ENCODE measurements around the gene TRPM8.
"Not testable (repeated sequence)": the region's sequence is repeated elsewhere in the genome, so short reads cannot be mapped to it uniquely, and the experiment has no call there.

TRPM8 gene

DNA sequence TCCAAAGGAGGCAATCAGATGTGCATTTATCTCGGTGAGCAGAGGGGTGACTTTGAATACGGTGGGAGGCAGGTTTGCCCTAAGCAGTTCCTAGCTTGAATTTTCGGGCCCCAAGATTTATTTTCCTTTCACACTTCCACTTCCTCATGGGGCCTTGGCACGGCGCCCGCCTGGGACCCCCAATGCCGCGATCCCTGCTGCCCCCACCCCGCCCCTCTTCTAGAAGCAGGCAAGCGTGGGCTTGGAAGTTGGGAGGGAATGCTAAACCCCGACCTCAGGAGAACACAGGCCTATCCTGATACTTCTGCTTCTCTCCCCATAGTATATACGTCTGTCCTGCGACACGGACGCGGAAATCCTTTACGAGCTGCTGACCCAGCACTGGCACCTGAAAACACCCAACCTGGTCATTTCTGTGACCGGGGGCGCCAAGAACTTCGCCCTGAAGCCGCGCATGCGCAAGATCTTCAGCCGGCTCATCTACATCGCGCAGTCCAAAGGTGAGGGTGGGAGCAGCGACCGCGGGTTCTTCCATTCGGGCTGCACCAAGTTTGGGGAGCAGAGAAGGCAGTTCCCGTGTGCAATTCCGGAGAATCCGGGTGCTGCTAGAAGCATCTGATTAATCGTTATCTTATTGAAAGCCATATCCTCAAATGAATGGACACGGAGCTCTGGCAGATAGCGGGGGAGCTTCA lies 21.6 kb downstream of the TRPM8 start:
- DNase-seq: peak; percentile 24

DNA sequence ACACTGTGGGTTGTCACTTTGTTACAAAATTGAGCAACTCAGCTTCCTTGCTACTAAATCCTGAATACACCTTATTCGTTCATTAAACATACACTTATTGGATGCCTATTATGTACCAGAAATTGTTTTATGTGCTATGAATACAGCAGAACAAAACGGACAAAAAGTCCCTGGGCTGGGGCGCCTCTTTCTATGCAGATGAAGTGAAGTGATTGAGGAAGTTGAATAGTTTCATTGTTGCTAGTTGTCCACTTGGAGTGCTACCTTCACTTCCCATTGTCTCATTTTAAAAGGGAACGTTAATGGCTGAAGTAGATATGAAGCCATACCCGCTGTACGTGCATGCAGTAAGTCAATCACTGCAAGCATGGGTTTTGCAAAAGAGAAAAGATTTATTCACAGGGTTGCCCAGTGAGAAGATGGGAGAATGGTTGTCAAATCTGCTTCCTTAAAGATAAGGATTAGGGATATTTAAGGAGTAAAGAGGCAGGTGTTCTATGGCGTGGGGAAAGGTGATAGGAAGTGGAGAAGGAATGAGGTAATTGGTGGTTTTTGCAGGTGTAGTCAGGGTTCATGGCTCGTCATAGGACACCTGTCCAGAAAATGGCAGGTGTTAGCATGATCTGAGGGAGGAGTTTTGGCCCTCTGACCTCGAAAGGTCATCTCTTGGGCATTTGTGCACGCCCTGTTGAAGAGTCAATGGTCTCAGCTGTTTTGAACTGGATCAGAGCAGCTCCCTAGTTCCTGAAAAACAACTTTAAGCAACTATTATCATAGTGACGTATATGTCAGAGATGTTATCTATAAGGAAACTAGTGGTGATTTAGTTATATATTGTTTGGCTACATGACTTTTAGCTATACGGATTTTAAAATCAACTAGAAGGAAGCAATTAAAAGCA lies 23.5 kb downstream of the TRPM8 start:
- no peak for DNase-seq

DNA sequence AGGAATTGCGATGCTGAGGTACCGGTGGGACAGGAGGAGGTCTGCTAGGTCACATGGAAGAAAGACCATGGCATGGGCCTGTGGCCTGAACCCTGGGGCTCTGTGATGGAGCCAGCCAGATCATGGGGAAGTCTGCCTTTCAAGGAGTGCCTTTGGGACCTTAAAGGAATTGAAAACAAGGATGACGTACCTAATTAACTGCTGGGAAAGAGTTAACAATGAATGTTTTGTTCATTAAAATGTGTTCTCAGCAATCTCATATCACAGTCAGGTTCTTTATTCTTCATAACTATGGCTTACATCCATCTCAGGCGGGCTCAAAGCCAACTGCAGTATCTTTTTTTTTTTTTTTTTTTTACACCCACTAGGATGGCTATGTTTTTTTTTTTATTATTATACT lies 25.6 kb downstream of the TRPM8 start:
- DNase-seq: no peak

DNA sequence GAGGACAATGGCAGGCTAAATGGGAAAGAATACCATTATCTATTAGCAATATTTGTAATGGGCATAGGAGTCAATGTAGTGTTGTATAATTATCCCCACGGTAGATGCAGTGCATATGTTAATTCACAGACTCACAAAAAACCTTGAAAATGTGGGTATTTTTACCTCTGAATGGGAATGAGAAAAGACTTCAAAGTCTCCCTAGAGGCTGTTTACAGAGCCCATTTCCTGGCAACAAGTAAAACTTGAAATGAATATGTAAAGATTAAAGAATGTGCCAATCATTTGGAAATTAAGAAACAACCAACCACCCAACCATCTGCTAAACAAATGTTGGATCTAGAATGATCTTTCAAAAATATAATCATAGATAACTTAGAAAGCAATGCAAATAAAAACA lies 27.1 kb downstream of the TRPM8 start:
- no peak for DNase-seq

DNA sequence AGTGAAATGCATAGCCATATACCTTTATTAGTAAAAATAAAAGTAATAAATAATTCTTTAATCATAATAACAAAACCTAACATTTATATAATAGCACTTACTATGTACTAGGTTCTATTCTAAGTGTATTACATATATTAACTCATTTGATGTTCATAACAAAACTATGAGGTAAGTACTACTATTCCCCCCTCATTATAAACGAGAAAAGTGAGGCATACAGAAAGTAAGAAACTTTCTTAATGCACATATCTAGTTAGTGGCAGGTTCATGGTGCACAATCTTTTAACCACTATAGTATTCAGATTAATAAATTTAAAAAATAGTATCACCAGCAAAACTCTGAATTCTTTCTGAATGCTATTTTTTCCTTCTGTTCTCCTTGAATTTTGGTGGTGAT lies 27.5 kb downstream of the TRPM8 start:
- no peak for DNase-seq

DNA sequence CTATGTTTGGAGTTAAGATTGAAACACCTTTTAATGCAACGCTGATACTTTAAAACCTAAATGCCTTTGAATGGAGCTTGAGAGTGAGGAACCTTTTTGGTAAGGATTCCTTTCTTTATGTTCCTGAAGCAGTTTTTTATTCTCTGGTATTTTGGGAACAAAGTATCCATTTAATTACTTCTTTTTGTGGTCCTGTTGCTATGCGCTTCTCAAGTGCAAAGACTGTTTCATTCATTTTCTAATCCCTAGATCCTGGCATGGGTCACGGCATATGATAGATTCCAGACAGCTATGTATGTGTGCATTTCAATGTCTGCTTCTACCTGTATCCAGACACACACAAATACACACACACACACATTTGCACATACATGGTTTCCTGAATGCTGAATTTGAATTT lies 28.0 kb downstream of the TRPM8 start:
- no peak for DNase-seq

DNA sequence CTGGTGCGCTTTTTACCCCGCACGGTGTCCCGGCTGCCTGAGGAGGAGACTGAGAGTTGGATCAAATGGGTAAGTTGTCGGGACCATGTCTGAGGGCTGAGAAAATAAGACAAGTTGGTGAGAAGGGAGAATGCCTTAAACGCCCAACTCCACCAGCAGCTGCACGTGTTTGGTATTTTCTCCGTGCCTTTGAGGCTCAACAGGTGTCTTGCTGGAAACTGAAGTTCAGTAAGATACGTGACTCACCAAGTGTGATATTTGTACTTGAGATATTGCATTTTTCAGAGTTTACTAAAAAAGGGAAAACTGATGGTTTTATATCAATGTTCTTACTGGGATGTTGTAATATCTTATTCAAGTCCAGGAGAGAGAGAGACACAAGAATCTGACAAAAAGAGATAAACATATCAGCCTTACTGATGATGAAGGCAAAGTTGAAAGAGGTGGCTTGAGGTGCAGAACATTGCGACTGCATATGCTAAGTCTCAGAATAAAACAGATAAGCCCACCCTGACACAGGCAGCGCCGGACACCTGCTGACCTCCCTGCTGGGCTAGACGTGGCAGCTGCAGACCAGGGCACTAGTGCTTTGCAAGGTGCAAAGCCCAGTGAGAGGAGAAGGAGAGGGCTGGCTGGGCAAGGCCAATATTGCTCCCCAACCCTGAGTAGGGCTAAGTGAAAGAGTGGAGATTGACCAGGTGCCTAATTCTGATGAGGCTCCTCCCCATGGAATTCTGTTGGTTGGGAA lies 33.1 kb downstream of the TRPM8 start:
- DNase-seq: no peak

DNA sequence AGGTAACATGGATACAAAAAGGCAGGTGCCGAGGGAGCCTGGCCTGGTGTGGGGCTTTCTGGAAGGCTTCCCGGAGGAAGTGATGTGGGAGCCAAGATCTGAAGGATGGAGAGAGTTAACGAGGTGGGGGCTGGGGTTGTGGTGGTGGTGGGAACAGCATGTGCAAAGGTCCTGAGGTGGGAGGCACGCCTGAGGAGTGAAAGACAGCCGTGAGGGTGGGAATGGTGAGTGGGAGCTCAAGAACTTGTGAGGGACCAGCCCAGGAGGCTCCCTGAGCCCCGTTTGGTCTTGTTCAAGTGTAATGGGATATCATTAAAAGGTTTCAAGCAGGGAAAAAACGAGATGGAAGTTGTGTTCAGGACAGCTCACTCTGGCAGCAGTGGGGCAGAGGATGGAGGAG lies 35.2 kb downstream of the TRPM8 start:
- DNase-seq: no peak

DNA sequence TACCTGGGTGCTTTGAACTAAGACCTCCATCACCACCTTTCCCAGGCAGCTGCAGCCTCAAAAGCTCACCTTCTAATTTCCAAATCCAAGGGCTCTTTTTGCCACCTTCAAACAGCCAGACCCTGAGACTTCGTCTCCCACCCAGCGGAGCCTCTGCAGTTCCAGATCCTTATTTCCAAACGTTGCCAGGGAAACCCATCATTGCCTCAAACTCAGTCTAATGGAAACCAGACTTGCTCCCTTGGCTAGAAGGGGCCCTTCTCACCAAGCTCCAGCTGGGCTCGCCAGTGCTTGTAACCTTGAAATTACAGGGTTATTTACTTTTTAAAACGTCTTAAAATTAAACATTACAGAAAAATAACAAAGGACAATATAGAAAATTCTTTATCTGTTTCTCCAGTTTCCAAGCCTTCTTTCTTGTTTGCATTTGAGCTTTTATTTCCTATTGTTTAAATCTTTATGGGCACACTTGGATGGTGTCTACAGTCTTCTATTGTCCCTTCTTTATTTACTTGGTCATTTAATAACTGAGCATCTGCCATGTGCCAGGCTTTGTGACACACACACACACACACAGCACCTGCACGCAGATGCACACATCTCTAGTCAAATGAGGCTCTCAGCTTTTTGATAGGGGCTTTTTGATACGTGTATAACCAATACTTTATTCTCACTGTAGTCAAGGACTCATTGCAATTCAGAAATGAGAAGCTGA lies 36.1 kb downstream of the TRPM8 start:
- no peak for DNase-seq

DNA sequence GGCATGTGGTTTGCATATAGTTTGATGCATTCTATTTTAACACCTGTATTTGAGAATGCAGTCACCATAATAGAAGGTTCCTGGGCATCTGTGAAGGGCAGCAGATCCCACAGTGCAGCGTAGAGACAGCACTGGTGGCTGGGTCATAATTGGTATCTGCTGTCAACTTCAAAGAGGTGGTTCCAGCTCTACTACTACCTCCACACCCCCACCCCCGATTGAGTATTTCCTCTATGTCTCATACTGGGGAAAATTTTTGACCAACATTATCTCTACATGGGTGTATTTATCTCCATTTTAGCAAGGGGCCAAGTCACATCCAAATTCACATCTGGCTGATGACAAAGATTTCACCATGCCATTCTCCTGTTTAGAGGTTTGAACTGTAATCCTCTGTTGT lies 43.0 kb downstream of the TRPM8 start:
- no peak for DNase-seq

DNA sequence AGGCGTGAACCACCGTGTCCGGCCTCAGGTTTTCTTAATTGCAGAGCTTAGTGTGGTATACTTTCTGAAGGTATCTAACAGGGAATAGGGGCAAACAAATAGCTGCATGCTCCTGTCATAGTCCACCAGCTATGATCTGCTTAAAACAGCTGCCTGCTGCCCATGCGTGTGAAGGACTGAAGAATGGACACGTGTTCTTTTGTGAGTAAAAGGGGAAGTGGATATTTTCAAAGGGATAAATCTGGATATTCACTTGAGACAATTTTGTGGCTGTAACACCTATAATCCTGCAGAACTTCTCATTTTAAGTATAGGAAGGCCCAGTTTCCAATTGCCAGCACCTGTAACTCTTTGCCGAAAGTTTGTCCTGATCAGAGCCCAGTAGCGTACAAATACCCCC lies 44.7 kb downstream of the TRPM8 start:
- DNase-seq: no peak

DNA sequence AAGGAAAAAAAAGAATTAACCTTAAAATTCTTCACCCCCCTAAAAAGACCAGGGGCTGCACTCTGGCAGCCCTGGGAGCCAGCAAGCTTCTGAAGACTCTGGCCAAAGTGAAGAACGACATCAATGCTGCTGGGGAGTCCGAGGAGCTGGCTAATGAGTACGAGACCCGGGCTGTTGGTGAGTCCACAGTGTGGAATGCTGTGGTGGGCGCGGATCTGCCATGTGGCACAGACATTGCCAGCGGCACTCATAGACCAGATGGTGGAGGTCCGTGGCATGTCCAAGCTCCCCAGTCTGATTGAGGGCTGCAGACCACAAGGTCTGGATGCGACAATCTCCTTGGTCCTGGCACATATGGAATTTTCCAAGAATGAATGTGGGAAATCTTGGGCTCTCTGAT lies 47.4 kb downstream of the TRPM8 start:
- no peak for DNase-seq

DNA sequence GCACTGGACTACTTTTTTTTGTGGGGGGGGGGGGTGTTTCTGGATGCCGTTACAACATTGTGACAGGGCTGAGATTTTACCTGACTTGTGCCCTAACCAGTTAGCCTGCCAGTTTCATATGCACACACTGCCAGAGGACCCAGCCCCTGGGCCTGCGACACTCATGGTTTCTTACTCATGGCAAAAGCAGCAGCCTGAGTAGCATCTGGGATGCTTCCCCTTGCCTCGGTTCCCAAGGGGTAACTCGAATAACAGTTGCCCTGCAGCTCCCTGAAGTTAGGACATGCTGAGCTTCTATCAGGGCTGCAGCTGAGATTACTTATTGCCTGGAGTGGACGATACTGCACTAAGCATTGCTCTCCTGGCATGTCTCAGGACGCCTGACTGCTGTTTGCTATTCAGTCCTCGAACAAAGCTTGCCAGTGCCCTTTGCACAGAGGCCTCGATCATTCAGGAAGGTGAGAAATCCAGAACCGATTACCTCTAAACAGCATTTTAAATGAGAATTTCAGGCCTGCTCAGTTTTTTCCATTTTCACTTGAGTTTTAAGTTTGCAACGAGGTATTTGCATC lies 47.9 kb downstream of the TRPM8 start:
- no peak for DNase-seq

DNA sequence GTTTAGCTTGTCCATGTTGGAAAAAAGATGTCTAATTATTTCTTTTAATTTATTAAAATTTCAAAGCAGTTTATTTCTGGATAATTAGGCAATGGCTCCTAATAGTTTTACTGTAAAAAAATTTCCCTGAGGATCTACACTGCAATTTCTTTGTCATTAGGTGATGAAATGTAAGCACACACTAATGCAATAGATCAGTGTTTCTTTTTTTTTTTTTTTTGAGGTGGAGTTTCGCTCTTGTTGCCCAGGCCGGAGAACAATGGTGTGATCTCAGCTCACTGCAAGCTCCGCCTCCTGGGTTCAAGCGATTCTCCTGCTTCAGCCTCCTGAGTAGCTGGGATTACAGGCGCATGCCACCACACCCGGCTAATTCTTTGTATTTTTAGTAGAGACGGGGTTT lies 48.5 kb downstream of the TRPM8 start:
- DNase-seq: not testable (repeated sequence)

DNA sequence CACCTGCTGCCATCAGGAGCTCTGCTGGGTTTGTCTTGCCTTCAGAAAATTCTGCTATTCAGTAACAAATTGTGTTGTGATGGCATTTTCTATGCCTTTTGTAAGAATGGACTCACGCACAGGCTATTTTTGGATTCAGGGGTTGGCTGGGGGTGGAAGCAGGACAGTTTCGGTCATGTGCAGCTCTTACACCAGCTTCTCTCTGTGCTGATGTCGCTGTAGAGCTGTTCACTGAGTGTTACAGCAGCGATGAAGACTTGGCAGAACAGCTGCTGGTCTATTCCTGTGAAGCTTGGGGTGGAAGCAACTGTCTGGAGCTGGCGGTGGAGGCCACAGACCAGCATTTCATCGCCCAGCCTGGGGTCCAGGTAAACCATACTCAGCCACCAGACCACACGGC lies 49.2 kb downstream of the TRPM8 start:
- DNase-seq: no peak

DNA sequence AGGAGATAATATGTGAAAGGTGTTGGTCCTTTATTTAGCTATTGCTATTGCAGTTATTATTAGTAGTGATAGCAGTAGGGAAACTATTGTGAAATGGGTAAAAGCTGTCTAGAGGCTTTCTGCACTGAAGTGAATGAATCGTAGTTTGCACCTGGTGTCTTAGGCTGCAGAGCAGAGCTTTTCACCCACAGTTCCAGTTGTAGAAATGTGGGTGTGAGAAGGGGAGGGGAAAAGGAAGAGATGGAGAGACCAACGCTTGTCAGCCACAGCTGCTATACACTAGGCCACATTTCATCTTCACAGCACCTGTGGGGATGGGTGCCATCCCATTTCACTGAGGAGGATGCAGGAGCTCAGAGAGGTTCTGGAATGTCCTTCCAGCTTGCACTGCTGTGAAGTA lies 50.0 kb downstream of the TRPM8 start:
- DNase-seq: no peak

DNA sequence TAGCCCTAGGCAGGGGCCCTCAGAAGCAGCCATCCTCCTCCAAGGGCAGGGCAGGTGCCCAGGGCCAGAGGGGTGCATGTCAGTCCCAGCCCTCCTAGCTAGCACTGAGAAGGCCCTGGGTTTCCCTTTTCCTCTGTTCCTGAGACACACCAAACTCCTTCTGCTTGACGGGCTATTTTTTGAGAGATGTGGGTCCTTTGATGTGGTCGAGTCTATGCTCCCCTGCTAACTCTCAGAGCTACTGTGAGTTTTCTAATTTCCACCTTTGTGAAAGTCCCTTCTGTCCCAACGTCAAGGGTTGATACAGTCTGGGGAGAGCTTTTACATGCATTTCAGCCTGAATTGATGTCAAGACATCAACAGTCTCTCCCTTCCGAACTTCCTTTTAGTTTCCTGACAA lies 51.4 kb downstream of the TRPM8 start:
- no peak for DNase-seq

DNA sequence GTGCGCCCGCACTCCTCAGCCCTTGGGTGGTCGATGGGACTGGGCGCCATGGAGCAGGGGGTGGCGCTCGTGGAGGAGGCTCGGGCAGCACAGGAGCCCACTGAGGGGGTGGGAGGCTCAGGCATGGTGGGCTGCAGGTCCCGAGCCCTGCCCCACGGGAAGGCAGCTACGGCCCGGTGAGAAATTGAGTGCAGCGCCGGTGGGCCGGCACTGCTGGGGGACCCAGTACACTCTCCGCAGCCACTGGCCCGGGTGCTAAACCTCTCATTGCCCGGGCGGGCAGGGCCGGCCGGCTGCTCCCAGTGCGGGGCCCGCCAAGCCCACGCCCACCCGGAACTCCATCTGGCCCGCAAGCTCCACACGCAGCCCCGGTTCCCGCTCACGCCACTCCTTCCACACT lies 55.3 kb downstream of the TRPM8 start:
- not testable (repeated sequence) for DNase-seq

DNA sequence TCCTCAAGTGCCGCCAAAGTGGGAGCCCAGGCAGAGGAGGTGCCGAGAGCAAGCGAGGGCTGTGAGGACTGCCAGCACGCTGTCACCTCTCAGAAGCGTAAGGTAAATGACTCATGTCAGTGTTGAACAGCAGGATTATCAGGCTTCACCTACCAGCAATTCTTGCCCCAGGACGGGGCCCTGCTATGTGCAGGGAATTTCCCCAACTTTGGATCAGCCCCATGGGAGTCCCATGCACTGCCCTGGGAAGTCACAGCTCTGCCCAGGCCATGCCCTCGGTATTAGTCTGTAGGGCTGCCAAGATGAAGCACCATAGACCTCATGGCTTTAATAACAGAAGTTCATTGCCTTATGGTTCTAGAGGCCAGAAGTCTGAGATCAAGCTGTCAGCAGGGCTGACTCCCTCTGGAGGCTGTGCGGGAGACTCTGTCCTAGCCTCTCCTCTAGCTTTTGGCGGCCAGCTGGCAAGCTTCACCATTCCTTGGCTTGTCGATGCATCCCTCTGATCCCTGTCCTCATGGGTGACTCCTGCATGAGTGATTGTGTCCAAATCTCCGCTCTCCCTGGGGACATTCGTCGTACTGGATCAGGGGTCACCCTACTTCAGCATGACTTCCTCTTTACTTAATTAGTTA lies 55.9 kb downstream of the TRPM8 start:
- no peak for DNase-seq

DNA sequence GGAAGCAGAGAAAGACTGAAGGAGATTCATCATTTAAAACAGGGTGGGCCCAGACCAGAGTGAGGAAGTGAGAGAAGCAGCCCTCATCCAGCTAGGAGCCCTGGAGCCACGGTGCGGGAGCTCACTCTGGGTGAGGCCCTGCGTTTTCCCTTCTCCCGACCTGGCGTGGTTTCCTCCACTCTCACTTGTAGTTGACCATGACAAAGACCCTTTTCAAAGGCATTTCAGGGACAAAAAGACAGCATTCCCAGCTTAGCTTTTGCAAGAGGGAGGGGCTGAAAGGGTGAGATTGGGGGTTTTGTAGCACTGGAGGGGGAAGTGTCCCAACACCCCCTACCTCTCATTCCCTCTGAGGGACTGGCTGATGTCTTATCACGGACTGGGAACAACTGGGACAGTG lies 56.6 kb downstream of the TRPM8 start:
- DNase-seq: no peak

DNA sequence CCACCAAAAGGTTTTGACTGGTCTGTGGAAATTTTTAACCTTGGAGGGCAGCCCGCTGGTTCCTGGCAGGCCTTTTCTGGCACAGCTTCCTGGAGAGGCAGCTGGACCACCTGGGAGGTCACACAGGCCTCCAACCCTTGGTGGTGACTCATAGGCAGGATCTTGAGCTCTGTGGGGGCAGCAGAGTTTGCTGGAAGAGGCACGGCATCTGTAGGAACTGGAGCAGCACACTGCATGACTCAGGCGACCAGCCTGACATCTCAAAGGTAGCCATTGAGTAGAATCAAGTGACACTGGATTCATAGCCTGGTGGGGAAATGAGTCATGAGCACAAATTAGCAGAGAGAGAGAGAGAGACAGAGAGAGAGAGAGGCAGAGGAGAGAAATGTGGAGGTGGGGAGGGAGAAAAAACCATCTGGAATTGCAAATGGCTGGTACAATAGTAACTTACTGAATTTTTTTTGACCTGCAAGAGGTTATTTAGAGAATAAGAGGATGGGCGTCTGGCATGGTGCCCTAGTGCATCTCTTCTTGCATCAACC lies 57.4 kb downstream of the TRPM8 start:
- DNase-seq: no peak

DNA sequence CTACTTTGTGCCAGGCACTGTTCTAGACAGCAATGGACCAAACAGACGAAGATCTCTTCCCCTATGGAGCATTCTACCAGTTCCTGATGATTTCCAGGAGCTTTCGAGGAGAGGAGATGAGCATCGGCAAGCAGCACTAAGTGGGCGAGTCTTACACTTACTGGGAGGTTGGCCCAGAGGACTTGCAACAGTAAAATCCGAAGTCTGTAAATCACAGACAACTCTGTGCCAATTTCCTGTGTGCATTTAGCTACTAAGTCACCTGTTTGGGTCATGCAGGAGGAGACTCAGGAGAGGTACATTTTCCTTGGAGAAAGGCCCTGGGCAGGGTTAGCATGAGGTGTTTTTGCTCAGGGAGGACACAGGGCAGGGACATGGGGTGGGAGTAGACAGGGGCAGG lies 58.9 kb downstream of the TRPM8 start:
- no peak for DNase-seq

All from activated CD8-positive, alpha-beta memory T cell treated with anti-CD3 and anti-CD28 coated beads, Interleukin-2, amount 50 U/mL, for 4 hours (primary cell).